DMS53 (cell line): Measurements from ENCODE around the gene ADD2.

ENCODE experiments used
- DNase-seq: peaks from one replicate; lab custom pipeline; 2025; lab: John Stamatoyannopoulos, UW

The ADD2 gene

DNA sequence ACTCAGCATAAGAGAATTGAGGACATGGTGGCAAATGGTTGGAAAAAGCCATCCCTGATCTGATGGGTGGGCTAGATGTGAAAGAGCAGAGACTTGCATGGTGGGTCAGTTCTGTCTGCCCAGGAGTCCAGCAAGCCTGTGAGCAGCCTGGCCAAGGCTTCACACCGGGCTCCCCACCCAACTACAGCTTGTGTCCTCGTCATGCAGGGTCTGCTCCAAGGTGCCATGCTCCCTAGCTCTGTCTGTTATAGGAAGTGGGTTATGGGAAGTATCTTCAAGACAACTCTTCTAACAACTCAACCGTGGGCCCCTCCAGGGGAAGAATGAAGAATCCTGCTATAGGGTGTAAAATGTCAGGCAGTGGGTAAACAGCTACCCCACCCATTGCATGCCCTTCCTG is 97.4 kb downstream of the ADD2 start:
- no peak for DNase-seq

DNA sequence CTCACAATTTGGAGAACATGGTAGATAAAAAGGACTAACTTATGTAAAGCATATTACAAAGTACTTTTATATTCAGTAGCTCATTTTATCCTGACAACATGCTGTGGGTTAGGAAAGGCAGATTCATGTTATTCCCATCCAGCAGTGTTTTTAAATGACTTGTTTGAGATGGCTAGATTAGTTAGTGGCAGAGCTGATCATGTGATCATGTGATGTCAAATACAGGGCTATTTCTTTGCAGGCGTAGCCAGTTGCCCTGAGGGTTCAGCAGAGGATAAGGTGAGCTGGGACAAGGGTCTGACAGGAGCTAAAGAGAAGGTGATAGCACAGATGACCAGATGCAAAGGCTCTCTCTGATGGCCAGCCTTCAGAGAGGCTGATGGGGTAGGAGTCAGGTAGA is 97.8 kb downstream of the ADD2 start:
- DNase-seq = no peak

DNA sequence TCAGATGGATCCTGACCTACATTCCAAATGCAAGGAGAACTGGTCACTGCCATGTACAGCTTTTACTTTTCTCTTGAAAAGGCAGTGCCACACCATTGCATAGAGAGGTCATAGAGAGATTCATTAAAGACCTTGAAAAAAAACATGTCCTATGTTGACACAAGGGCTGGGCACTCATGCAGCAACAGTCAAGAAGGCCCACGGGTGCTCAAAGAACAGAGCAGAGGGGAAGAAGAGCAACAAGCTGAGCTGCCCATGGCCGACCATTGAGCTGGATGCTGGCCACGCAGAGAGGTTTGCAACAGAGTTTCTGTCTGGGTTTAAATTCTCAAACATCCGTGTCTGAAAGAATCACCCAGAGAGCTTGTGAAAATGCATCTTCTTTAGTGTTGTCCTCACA is 99.1 kb downstream of the ADD2 start:
- no peak for DNase-seq

DNA sequence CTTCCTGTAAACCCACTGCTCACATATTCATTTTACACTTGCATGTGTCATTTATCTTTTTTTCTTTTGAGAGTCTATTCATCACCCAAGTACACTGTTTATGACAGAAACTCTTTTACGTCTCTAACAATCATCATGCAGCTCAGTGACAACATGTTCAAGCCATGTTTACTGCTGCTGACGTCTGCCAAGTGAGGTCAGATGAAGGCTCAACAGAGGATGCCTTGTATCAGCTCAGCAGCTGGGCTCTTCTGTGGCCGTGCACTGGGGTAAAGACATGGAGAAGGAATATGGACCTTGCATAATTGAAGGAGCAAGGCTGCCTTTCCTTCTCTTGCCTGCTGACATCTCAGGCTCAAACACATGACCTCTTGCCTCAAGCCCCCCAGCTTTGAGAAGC is 99.6 kb downstream of the ADD2 start:
- no peak for DNase-seq

DNA sequence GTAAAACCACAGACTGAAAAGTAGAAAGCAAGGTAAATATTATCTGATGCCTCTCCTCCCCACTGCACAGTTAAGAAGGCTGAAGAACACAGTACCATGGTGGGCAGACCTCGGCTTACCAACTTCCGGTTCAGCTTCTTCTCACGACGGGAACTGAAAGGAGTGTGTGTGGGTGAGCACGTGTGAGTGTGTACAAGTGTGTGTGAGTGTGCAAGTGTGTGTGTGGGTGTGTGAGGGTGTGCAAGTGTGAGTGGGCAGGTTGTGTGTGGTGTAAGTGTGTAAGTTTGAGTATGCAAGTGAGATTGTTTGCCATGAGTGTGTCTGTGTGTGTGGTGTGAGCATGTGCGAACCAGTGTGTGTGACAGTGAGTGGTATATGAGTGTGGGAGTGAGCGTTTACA is 103.5 kb downstream of the ADD2 start:
- DNase-seq = no peak

DNA sequence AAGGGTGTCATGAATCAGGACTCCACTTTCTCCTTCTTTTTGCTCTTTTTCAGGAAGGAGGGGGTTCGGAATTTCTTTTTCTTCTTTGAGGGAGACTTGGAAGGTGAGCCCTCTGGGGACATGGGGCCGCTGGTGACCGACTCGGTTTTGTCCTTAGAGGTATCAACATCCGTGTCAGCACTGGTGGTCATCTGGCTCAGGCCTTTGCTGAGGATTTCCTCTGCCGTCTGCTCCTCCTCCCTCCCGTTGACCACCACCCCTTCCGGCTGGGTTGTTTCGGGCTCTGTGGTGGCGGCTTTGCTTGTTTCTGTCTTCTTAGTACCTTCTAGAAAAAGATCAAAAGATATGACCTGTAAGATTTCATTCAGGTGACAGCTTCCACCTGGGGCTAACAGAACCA is 104.6 kb downstream of the ADD2 start:
- DNase-seq = no peak

DNA sequence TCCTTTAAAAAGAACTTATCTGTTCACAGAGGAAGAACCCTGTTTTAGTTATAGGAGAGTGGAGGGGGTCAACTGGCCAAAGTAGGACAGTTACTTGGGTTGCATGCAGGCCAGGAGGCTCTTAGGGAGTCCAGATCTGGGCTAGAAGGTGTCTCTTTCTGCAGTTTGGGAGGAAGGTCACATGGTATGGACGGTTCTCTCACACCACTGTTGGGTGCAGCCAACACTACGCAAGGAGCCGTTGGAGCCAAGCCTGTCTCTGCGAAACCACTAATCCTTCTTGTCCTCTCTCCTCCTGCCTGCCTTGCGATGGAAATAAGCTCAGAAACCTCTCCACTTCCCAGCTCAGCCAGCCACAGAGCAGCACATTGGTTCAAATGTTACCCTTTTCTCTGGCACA is 108.4 kb downstream of the ADD2 start:
- DNase-seq = no peak

DNA sequence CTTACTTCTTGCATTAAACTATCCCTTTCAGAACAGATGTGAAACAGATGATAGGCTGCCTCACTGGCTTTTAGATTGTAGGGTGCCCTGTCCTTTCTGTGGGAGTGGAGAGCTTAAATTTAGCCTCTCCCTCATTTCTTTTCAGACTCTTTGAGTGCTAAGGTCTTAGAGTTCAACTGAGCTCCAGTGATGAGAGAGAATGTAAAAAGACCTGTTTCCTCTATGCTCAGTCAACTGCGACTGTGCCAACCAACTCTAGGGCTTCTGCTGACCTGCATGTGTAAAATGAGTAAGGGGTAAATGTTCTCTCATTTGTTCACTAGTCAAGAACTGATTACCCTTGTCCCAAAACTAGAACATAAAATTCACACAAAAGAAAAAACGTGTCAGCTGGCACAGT is 109.5 kb downstream of the ADD2 start:
- DNase-seq = no peak

DNA sequence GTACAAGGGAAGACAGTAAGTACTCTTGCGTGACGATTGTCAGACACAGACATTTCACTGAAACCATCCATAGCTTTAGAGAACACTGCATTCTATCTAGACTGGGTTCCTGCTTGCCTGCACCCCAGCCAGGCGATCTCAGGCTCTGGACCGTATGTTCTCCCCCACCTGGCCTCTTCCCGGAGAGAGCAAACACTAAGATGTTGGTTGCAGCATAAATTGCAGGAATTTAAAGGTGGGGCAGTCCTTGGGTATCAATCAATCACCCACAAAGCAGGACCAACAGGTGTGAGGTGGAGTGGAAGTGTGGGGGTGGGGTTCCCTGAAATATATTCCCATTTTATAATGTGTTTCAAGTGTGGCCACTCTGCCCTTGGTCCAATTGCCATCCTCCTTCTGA is 110.8 kb downstream of the ADD2 start:
- DNase-seq = no peak

DNA sequence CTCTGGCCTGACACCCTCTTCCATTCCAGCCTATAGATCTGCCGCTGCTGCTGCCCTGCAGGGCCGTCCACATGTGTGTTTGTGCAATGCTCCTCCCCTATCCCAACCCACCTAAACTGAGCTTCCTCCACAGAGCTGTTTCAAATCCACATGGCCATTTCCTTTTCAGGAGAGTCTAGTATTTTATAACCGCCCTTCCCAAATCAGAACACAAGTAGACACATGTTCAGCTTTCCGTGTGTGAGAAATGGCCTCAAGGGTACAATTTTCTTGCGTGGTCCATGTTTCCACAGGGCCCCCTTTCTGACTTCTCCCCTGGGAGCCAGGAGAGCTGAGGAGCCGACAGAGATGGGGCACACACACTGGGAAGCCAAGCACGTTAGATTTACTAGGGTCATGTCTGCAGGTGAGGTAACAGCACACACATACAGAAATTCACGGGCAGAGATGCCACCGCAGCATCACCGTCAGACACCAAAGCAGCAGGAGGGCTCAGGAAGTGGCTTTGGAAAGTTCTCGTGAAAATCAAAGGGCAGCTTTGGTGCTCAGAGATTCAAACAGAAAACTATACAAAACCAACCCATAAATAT is 111.5 kb downstream of the ADD2 start:
- DNase-seq = no peak

DNA sequence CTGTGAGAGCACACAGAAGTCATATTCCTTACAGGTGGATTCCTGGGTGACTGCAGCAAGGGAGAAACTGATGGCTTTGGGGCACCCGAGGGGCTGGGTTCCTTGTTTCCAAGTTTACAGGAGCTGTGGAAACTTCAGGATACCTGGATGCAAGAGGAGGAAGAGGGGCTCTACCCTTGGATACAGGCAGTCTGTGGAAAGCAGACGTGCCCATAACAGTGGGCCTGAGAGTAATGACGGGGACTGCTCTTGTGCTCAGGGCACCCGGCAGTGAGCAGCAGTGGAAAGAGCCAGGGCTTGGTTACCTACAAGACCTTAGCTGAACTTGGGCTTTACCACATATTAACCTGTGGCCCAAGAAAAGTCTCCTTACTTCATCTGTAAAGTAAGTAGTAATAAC is 112.2 kb downstream of the ADD2 start:
- no peak for DNase-seq

DNA sequence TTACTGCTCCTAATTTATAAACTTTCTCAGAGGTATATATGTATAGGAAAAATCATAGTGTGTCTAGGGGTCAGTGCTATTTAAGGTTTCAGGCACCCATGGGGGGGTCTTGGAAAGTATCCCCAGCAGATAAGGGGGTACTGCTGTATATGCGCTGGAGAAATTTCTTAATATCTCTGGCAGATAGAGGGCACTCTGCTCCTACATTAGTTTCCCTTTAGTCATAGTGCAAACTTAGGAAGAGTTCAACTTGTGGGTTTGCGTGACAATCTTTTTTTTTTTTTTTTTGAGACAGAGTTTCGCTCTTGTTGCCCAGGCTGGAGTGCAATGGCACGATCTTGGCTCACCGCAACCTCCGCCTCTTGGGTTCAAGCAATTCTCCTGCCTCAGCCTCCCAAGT is 112.8 kb downstream of the ADD2 start:
- DNase-seq = peak; percentile 70

DNA sequence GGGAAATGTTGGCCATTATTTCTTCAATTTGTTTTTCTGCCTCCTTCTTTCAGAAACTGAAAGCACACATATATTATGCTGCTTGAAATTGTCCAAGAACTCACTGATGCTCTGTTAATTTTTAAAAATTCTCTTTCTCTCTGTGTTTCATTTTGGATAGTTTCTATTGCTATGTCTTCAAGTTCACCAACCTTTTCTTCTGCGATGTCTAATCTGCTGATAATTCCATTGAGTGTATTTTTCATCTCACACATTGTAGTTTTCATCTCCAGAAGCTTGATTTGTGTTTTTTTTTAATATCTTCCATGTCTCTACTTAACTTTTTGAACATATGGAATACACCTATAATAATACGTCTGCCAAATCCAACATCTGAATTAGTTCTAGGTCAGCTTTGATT is 116.3 kb downstream of the ADD2 start:
- no peak for DNase-seq

DNA sequence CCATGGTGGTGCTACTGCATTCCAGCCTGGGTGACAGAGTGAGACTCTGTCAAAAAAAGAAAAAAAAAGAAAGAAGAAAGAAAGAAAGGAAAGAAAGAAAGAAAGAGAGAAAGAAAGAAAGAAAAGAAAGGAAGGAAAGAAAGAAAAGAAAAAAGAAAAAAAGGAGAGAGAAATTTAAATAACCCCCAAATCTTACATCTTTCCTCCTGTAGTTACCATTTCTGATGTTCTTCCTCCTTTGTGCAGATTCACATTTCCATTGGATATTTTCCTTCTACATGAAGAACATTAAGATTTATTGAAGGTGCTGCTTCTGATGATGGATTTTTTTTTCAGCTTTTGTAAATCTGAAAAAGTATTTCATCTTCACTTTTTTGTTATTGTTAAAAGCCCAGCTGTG is 117.0 kb downstream of the ADD2 start:
- DNase-seq = no peak

DNA sequence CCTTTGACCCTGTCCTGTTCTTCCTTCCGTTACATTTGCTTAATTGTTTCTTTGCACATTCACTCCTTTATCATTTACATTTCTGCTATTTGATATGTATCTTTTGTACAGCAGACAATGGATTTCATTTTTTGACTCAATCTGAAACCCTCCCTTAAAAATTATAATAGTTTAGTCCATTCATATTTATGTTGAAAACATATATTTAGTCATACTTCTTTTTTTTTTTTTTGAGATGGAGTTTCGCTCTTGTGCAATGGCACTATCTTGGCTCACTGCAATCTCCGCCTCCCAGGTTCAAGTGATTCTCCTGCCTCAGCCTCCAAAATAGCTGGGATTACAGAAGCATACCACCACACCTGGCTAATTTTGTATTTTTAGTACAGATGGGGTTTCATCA is 119.0 kb downstream of the ADD2 start:
- no peak for DNase-seq

DNA sequence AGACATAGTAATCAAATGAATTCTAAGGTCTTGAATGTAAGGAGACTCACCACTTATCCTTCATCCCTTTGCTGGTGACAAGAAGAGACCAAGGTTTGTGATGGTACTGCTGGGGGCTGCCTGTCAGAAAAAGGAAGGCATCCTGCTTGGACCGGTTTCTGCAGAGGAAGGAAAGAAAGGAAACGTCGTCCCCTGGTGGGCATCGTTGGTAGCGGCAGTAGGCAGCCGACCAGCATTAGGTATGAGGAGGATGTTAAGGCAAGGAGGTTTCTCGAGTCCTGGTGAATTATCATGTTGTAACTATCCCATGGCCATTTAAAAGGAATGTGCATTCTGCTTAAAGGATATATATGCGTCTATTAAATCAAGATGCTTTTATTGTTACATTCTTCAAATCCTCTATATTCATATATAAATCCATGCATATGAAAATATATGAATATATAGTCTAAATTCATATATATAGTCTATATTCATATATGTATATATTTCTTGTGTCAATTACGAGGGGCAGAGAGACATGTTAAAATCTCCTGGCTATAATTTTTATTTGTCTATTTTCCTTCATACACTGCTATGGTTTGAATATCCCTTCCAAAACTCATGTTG is 120.0 kb downstream of the ADD2 start:
- DNase-seq = peak; percentile 85

DNA sequence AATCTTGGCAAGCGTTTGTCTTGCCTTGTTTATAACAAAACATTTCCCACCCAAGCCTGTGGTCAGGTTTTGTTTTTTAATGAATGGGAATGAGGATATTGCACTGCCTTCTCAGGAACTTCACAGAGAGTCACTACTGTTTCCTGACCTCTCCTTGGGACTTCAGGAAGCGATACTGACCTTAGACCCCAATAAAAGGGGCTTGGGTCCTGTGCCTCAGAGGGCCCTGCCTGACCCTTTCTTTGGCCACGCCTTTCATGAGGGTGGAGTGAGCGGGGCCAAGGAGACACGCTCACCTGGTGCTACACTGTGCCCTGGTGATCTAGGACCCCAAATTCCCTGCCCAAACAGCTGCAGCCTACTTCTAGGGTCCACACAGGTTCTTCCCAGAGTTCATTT is 121.6 kb downstream of the ADD2 start:
- no peak for DNase-seq

DNA sequence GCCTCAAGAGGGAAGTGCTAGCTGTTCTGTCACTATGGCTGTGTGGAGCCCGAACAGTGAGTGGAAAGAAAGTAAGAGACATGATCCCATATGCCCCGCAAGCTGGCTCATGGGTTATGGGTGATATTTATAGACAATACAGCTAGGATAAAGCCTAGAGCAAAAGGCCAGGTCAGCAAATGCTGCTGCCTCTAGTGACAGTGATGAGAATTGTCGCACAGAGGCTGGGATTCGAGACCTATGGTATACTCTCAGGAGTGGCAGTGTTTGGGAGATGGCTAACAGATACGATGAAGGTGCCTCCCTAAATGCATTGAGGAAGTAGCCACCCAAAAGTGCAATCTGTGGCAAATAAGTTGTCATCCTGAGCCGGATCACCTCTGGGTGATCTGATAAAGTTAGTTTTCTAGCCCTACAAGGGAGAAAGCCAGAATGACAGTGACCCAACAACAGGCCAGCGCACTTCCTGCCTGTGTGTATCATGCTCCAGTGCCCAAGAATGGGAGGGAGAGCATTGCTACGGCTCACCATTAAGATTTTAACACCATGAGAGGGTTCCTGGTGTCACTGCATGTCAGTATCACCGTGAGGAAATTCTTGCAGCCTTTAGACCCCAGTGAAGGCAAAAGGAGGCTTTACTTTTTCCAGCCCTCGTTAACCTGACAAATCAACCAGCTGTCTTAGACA is 122.1 kb downstream of the ADD2 start:
- peak; percentile 64 for DNase-seq

DNA sequence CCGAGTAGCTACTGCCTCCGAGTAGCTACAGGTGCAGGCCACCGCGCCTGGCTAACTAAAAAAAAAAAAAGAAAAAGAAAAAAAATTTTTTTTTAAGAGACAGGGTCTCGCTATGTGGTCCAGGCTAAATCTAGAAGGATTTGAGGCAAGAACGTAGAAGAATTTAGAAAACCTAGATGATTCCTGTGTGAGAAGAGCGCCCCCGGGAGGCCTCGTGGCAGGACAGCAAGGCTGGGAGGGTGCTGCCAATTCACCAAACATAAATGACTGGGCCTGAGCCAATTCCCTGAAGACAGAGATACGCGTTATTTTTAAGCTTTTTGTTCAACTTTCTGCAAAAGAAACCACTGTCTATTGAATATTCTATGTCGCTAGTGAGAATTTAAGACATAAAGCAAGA is 124.3 kb downstream of the ADD2 start:
- DNase-seq = peak; percentile 68

DNA sequence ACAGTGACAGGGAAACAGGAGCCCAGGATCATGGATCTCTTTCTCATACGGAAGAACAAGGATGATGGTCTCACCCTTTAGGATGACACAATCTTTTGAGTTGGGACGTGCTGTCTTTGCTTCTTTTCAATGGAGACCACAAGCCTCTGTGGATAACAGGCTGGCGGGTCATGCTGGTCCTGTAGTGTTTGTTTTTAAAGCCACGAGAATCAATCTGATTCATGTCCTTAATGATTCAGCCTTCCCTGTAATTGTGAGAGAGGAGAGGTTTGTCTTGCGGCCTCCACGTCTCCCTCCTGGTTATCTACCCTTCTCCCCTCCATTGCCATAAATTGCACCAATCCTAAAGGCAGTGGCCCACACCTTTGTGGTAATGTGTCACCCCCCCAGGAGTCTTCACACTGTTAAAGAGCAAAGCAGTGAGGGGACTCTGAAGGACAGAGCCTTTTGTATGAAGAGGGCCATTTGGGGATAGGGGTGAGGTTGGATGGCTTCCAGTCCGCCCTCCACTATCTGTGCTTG is 126.7 kb downstream of the ADD2 start:
- no peak for DNase-seq

DNA sequence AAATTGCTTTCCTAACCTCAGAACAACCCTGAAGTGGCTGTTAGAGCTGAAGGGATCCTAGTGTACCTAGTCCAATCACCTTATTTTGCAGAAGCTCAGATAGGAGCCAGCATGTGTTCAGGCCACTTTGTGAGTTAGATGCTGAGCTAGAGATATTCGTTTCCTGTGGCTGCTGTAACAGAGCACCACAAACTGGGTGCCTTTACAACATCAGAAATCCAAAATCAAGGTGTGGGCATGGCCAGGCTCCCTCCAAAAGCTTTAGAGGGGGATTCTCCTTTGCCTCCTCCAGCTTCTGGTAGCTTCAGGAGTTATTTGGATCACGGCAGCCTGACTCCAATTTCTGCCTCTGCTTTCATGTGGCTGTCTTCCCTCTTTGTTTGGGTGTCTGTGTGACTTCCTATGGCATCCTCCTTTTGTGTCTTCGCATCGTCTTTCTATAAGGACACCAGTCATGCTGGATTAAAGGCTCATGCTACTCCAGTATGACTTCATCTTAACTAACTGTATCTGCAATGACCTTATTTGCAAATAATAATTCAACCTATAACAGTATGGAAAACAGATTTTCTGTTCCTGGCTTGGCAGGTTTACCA is 128.1 kb downstream of the ADD2 start:
- DNase-seq = no peak

DNA sequence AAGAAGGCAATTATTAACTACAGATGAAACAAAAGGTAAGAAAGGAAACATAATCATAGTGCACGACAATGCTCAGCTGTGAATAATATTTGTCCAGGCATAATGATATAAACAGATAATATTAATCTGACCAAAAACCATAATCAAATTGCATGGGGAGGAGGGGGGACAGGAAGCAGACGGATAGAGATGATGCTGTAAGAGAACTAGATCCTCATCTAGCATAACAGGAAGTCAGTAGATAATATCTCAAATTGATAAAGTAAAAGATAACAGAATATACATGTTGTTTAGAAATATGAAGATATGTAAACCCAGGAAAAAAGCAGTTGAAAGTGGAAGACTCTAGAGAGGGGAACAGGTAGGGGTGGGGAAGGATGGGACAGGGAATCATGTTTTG is 129.4 kb downstream of the ADD2 start:
- no peak for DNase-seq

DNA sequence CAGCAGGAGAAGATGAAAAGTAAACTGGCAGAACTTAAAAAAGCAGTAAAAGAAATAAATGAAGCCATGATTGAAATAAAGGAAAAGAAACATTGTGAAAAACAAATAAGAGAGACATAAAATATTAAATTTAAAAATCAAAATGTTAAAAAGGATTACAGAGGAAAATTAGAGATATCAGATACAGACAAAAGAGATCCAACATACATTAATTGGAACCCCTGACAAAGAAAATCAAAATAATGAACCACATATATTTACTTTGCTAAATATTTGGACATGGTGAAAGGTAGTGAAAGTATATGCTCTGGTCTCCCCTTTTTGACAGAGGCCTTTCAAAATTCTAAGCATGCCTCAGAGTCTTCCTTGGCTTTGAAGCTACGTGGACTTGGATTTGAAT is 134.5 kb downstream of the ADD2 start:
- no peak for DNase-seq
